Measurements from ENCODE around the gene KIFC3.
"Not testable (repeated sequence)": the region's sequence is repeated elsewhere in the genome, so short reads cannot be mapped to it uniquely, and the experiment has no call there.

The KIFC3 gene

GRCh38 chr16:57840833-57841232, 38.5 kb upstream of the KIFC3 start:
- Histone ChIP-seq H3K4me3 (ENCODE audit: low read length) (no peak overlapping the region), H3K27me3 (ENCODE audit: low read depth, low read length) (0 out of 2 replicates have a peak, but pooled peaks cover 9% of the 10 kb centered on the region), H3K9me3 (ENCODE audit: insufficient read depth, low read length) (no peaks in the 10 kb centered on the region), H3K4me1 (ENCODE audit: low read length) (peaks cover 8% of the 10 kb centered on the region), H3K4me2 (ENCODE audit: low read length) (no peak overlapping the region), H3K27ac (ENCODE audit: low read length) (no peak overlapping the region), H3K79me2 (ENCODE audit: low read length) (no peaks in the 10 kb centered on the region), H3K9ac (ENCODE audit: low read length) (no peak overlapping the region), H3K36me3 (replicated peaks; ENCODE audit: low read depth, low read length) (no peaks in the 10 kb centered on the region), H4K20me1 (ENCODE audit: insufficient read depth, low read length) (no peaks in the 10 kb centered on the region), H2AFZ (ENCODE audit: low read depth, low read length) (no peak overlapping the region)
- no peak for TF ChIP-seq EZH2phosphoT487 (IDR thresholded peaks at IDR 0.05; ENCODE audit: low read depth)
- no peak for TF ChIP-seq CTCF (IDR thresholded peaks at IDR 0.05; ENCODE audit: low read depth, low read length)

- no peak for TF ChIP-seq EZH2phosphoT487 (IDR thresholded peaks at IDR 0.05; ENCODE audit: low read depth)
- no peak overlapping the region for H3K27ac ChIP-seq (ENCODE audit: low read length)
- H3K27me3 ChIP-seq (ENCODE audit: low read depth, low read length) = peaks cover 12% of the 10 kb centered on the region; the same call in 1 of the 2 replicates
- no peaks in the 10 kb centered on the region for H3K9me3 ChIP-seq (ENCODE audit: insufficient read depth, low read length)
- H3K4me2 ChIP-seq (ENCODE audit: low read length) = no peak overlapping the region
- H3K36me3 ChIP-seq (replicated peaks; ENCODE audit: low read depth, low read length) = no peaks in the 10 kb centered on the region
- H3K9ac ChIP-seq (ENCODE audit: low read length) = no peak overlapping the region
- H3K79me2 ChIP-seq (ENCODE audit: low read length) = no peaks in the 10 kb centered on the region
- no peaks in the 10 kb centered on the region for H4K20me1 ChIP-seq (ENCODE audit: insufficient read depth, low read length)
- no peaks in the 10 kb centered on the region for H3K4me1 ChIP-seq (ENCODE audit: low read length)
- no peak overlapping the region for H3K4me3 ChIP-seq (ENCODE audit: low read length)
- no peak overlapping the region for H2AFZ ChIP-seq (ENCODE audit: low read depth, low read length)
These were observed 35.9 kb upstream of the KIFC3 start for GRCh38 chr16:57838161-57838560.

DNA sequence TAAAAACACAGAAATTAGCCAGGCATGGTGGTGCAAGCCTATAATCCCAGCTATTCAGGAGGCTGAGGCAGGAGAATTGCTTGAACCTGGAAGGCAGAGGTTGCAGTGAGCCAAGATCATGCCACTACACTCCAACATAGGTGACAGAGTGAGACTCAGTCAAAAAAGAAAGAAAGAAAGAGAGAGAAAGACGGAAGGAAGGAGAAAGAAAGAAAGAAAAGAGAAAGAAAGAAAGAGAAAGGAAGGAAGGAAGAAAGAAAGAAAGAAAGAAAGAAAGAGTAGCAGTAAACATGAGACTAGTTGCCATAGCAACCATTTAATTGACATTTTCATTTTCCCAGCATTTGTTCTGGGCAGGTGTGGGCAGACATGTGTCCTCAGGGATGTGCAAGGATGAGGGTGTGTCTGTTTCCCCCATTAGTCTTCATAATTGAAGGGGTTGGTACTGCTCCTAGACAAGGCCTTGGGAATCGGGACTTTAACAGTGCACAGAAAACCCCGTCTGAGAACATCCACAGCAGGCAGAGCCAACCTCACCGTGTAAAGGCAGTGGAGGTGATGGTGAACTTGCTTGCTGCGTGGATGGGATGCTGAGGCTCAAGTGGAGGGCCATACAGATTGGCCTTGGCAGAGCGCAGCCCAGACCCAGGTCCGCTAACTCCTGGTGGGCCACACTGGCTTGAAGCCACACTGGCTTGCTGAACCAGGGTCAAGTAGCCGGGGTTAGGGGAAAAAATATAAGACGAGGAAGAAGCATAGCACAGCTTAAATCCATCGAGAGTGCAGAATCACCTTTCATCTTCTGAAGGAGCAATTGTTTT, 35.2 kb upstream of the KIFC3 start:
- Histone ChIP-seq H3K27ac (ENCODE audit: low read length) (no peak overlapping the region), H3K4me3 (ENCODE audit: low read length) (no peak overlapping the region), H3K79me2 (ENCODE audit: low read length) (no peaks in the 10 kb centered on the region), H2AFZ (ENCODE audit: low read depth, low read length) (no peak overlapping the region), H3K27me3 (ENCODE audit: low read depth, low read length) (peaks cover 12% of the 10 kb centered on the region; the same call in 1 of the 2 replicates), H3K9me3 (ENCODE audit: insufficient read depth, low read length) (no peaks in the 10 kb centered on the region), H3K4me1 (ENCODE audit: low read length) (no peaks in the 10 kb centered on the region), H4K20me1 (ENCODE audit: insufficient read depth, low read length) (no peaks in the 10 kb centered on the region), H3K4me2 (ENCODE audit: low read length) (no peak overlapping the region), H3K36me3 (replicated peaks; ENCODE audit: low read depth, low read length) (no peaks in the 10 kb centered on the region), H3K9ac (ENCODE audit: low read length) (no peak overlapping the region)
- TF ChIP-seq CTCF (IDR thresholded peaks at IDR 0.05; ENCODE audit: low read depth, low read length) (no peak), EZH2phosphoT487 (IDR thresholded peaks at IDR 0.05; ENCODE audit: low read depth) (no peak)

DNA sequence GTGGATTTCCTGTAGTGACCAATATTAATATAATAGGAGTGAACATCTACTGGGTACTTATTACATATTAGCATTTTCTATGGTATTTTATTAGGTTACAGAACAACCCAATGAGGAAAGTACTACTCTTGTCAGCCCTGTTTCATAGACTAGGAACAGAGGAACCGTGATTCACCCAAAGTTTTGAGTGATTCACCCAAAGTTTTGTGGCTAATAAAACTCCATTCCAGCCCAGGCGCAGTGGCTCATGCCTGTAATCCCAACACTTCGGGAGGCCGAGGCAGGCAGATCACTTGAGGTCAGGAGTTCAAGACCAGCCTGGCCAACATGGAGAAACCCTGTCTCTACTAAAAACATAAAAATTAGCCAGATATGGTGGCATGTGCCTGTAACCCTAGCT, 33.1 kb upstream of the KIFC3 start:
- not testable (repeated sequence) for H4K20me1 ChIP-seq (ENCODE audit: insufficient read depth, low read length); H3K27ac ChIP-seq (ENCODE audit: low read length); H3K9me3 ChIP-seq (ENCODE audit: insufficient read depth, low read length); H3K36me3 ChIP-seq (replicated peaks; ENCODE audit: low read depth, low read length); H3K4me3 ChIP-seq (ENCODE audit: low read length); H2AFZ ChIP-seq (ENCODE audit: low read depth, low read length); H3K79me2 ChIP-seq (ENCODE audit: low read length); H3K9ac ChIP-seq (ENCODE audit: low read length); H3K4me1 ChIP-seq (ENCODE audit: low read length); H3K4me2 ChIP-seq (ENCODE audit: low read length)
- peaks cover 20% of the 10 kb centered on the region for H3K27me3 ChIP-seq (ENCODE audit: low read depth, low read length)

DNA sequence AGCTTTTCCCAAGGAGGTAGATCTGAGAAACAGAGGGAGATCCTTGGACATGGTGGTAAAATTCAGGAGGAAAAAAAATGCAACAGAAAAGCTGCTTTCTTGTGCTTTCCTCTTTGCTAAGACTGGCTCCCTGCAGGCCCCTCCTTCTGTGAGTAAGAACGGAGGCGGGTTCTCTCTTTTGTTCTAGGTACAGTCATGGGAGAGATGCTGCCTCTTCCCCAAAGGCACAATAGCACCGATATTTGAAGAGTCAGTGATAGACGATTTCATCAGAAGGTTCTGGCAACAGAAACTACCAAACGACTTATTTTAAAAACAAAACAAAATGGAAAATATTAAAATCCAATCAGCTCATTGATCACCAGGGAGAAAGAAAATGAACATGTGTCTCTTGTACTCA, 32.6 kb upstream of the KIFC3 start:
- no peaks in the 10 kb centered on the region for H3K4me1 ChIP-seq (ENCODE audit: low read length)
- no peaks in the 10 kb centered on the region for H3K9me3 ChIP-seq (ENCODE audit: insufficient read depth, low read length)
- no peaks in the 10 kb centered on the region for H3K36me3 ChIP-seq (replicated peaks; ENCODE audit: low read depth, low read length)
- no peak overlapping the region for H3K4me3 ChIP-seq (ENCODE audit: low read length)
- no peaks in the 10 kb centered on the region for H3K79me2 ChIP-seq (ENCODE audit: low read length)
- no peak overlapping the region for H2AFZ ChIP-seq (ENCODE audit: low read depth, low read length)
- no peak overlapping the region for H3K4me2 ChIP-seq (ENCODE audit: low read length)
- H4K20me1 ChIP-seq (ENCODE audit: insufficient read depth, low read length) = no peaks in the 10 kb centered on the region
- no peak for TF ChIP-seq EZH2phosphoT487 (IDR thresholded peaks at IDR 0.05; ENCODE audit: low read depth)
- no peak for TF ChIP-seq CTCF (IDR thresholded peaks at IDR 0.05; ENCODE audit: low read depth, low read length)
- H3K27me3 ChIP-seq (ENCODE audit: low read depth, low read length) = peaks cover 20% of the 10 kb centered on the region
- H3K27ac ChIP-seq (ENCODE audit: low read length) = no peak overlapping the region
- H3K9ac ChIP-seq (ENCODE audit: low read length) = no peak overlapping the region

Measured in OCI-LY3 (cell line).